HL-60/S4 (cell line): ENCODE results near the gene MASTL.
"Not testable (repeated sequence)": the region's sequence is repeated elsewhere in the genome, so short reads cannot be mapped to it uniquely, and the experiment has no call there.

Source experiments
- in situ Hi-C: fragments of 300-500 bp; cut with MboI; formaldehyde crosslinking; loops from 2 replicates; pipeline ENCODE4 v1.14.3; 2022; ENCODE audit warnings: low sequenced_read_pairs

Gene MASTL

GRCh38 chr10:27155066-27155754 is at the start of gene MASTL:
Gene MASTL (plus strand): TSS chr10:27155352. CDS start chr10:27155427, 75 bp downstream.
- in situ Hi-C loops, result no loop called here

DNA sequence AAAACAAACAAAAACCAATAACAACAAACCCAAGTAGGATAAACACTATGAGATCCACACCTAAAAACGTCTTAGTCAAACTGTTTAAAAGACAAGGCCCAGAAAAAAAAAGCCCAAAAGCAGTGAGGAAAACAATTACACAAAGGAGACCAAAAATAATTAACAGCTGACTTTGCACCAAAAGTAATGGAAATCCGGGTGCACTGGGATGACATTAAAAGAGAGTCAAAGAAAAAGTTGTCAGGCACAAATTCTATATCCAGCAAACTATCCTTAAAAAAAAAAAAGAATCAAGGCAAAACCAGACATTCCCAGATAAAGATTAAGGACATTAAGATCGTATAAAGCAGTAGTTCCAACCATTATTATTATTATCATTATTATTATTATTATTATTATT is 47.0 kb upstream of the MASTL start:
- in situ Hi-C loops, result no loop called here

- in situ Hi-C loops, result no loop called here
Measured at GRCh38 chr10:27134371-27134770, 20.8 kb upstream of the MASTL start.

GRCh38 chr10:27138277-27138676 is 16.9 kb upstream of the MASTL start:
- in situ Hi-C loops, result no loop called here

- in situ Hi-C loops, result no loop called here
Measured at GRCh38 chr10:27143686-27144085, 11.5 kb upstream of the MASTL start.

GRCh38 chr10:27145937-27146336 is 9.2 kb upstream of the MASTL start:
- in situ Hi-C loops, result no loop called here

DNA sequence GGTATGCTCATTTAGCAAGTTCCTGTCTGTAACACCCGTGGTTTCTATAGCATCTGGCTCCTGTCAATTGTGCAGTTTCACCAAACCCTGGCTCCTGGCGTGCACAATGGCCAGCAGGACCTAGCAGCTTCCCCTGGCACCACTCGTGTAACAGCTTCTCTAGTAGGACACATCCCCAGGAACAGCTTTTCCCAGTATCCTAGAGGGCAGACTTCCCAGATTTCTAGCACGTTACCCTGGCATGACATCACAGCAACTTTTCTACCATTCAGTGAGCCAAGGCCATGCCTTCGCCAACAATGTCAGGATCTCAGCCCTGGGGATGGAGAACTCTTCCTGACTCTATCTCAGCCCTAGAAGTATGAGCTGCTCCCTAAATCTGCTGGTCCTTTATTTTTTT is 7.5 kb upstream of the MASTL start:
- in situ Hi-C loops, result no loop called here

- in situ Hi-C loops, result no loop called here
Measured at GRCh38 chr10:27150261-27150660, 4.9 kb upstream of the MASTL start.

DNA sequence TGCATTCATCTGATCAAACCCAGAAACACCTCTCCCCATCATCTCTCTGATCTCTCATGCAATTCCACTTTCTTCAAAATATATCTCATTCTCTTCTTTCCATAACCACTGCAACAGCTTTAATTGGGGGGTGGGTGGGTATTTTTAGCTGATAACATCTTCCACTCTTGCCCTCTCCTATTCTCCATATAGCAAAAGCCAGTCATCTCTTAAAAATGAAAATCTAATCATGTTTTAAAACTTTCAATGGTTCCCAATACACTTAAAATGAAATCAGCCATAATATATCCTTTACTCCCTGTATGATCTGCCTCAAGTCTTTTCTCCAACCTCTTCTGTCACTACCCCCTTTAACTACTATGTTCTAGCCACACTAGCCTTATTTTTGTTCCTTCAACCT is 2.5 kb upstream of the MASTL start:
- in situ Hi-C loops, result no loop called here

GRCh38 chr10:27153329-27153728 is 1.8 kb upstream of the MASTL start:
- in situ Hi-C loops, result no loop called here

DNA sequence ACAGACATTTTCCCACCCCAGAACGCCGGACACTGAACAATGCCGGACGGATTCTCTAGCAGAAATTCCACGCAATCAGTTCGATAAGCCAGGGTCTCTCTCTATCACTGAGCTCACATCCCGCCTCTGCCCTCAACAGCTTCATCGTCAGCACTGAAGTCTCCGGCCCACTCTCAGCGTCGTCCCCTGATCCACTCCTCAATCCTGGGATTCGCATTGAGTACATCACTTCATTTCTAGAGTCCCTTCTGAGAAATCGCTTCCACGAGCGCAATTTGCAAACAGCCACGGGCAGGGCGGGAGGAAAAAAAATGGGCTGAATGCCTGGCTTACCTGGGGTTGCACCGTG is 1.3 kb upstream of the MASTL start:
- in situ Hi-C loops, result no loop called here

DNA sequence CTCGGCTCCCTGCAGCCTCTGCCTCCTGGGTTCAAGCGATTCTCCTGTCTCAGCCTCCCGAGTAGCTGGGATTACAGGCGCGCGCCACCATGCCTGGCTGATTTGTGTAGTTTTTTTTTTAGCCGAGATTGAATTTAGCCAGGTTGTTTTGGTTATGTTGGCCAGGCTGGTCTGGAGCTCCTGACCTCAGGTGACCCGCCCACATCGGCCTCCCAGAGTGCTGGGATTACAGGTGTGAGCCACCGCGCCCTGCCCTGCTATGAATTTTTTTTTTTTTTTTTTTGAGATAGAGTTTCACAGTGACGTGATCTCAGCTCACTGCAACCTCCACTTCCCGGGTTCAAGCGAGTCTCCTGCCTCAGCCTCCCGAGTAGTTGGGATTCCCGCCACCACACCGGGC is 1.4 kb downstream of the MASTL start:
- in situ Hi-C loops, result not testable (repeated sequence)

- in situ Hi-C loops, result no loop called here
Measured at GRCh38 chr10:27157150-27157549, 2.0 kb downstream of the MASTL start.

DNA sequence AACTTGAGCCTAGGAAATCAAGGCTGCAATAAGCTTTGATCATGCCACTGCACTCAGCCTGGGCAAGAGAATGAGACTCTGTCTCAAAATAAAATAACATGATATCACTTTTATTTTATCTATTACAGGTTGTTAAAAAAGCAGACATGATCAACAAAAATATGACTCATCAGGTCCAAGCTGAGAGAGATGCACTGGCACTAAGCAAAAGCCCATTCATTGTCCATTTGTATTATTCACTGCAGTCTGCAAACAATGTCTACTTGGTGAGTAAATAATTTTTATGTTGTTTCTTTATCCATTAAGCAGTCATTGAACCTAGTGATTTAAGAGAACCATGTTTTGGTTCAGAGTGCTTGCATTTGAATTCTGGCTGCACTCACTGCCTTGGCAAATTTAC is 3.3 kb downstream of the MASTL start:
- in situ Hi-C loops, result no loop called here

GRCh38 chr10:27169849-27170248 is 14.7 kb downstream of the MASTL start:
- in situ Hi-C loops, result no loop called here

GRCh38 chr10:27188259-27188658 is 33.1 kb downstream of the MASTL start:
- in situ Hi-C loops, result no loop called here

DNA sequence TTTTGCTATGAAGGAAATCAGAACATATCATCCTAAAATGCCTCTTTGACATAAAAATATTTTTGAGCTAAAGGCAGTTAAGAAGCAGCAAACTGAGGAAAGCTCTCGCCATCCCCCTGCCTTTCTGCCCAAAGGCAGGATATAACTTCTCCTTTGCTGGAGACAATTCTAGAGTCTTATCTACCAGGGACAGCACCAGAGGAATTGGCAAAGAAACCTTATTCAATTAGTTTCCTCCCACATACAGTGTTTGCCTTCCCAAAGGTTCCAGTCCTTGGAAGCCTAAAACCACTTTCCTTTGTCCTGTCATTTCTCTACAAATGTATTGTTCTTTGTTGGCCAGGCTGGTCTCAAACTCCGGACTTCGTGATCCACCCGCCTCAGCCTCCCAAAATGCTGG is 33.7 kb downstream of the MASTL start:
- in situ Hi-C loops, result no loop called here

GRCh38 chr10:27190508-27190907 is 35.4 kb downstream of the MASTL start:
- in situ Hi-C loops, result no loop called here

- in situ Hi-C loops, result no loop called here
Measured at GRCh38 chr10:27192284-27192683, 37.1 kb downstream of the MASTL start.

DNA sequence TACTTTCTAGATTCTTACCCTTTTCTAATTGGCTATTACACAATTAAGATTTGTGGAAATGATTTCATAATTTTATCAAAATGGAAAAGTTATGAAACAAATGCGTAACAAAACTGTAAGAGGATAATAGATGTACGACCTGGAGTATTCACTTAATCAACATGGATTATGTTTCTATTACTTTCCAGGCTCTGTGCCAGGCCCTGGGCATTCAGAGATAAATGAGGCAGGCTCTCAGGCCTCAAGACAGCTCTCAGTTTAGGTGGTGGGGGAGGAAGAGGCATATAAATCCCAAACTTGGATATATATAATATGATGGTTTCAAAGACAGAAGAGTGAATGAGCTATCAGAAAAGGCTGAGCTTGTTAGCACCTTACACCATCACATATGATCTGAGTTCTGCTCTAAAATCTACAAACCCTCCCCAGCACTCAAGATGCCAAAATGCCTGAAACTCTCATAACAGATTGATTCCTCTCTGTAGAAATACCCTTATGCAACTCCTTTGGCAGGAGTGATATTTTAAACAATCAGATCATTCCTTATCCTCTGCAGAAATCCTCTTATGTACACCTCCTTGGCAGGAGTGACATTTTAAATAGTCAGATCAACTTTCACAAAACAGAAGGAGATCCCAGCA is 42.9 kb downstream of the MASTL start:
- in situ Hi-C loops, result no loop called here

GRCh38 chr10:27203806-27204205 is 48.7 kb downstream of the MASTL start:
- in situ Hi-C loops, result no loop called here

- in situ Hi-C loops, result no loop called here
Measured at GRCh38 chr10:27207350-27207749, 52.2 kb downstream of the MASTL start.

DNA sequence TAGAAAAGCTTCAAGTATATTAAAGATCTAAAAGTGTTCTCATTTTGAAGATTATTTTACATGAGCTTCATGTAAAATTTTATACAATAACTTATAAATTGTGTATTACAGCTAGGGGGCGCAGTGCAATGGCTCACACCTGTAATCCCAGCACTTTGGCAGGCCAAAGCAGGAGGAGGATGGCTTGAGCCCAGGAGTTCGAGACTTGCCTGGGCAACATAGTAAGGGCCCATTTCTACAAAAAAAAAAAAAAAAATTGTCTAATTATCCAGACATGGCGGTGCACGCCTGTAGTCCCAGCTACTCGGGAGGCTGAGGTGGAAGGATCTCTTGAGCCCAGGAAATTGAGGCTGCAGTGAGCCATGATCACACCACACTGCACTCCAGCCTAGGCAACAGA is 68.8 kb downstream of the MASTL start:
- in situ Hi-C loops, result no loop called here
